GM12865 (cell line): ENCODE results near the gene MCC.

Source experiments
- DNase-seq: peaks from one replicate; pipeline ENCODE4 v3.0.0; 2010; ENCODE audit warnings: low read depth
- H3K4me3 ChIP-seq: 2 replicates; pipeline ENCODE4 v1.5.1; 2011; ENCODE audit warnings: mild to moderate bottlenecking, low read depth, low read length, control low read depth
- CTCF ChIP-seq: IDR thresholded peaks from 2 replicates; pipeline ENCODE4 v1.5.1; 2011; ENCODE audit warnings: low read length, control low read depth, low read depth, inconsistent platforms; ENCODE audit not compliant: insufficient read depth; ENCODE audit errors: missing control alignments

The MCC gene

GRCh38 chr5:113295111-113295539 is 193.1 kb downstream of the MCC start:
- H3K4me3 ChIP-seq = peak overlapping the region; percentile 62
- DNase-seq = no peak
- no peak for TF ChIP-seq CTCF

GRCh38 chr5:113294311-113295110 is 193.7 kb downstream of the MCC start:
- peak overlapping the region; percentile 62 for H3K4me3 ChIP-seq
- no peak for TF ChIP-seq CTCF
- peak; percentile 73 for DNase-seq

GRCh38 chr5:113293975-113294310 is 194.3 kb downstream of the MCC start:
- H3K4me3 ChIP-seq = peak overlapping the region; percentile 62
- DNase-seq = peak; percentile 35
- TF ChIP-seq CTCF = no peak

- H3K4me3 ChIP-seq = peak overlapping the region; percentile 62
- no peak for DNase-seq
- no peak for TF ChIP-seq CTCF
Observed at GRCh38 chr5:113293068-113293974, 194.9 kb downstream of the MCC start.

GRCh38 chr5:113292462-113292861 is 195.8 kb downstream of the MCC start:
- DNase-seq = no peak
- no peak overlapping the region for H3K4me3 ChIP-seq
- no peak for TF ChIP-seq CTCF

- H3K4me3 ChIP-seq = no peak overlapping the region
- no peak for DNase-seq
- no peak for TF ChIP-seq CTCF
Observed at GRCh38 chr5:113283558-113283957, 204.7 kb downstream of the MCC start.
